Raji (cell line): Measurements from ENCODE around the gene ABCC4.

ENCODE experiments used
- POLR2A ChIP-seq: IDR thresholded peaks from 2 replicates; pipeline ENCODE4 v1.6.1; 2011; ENCODE audit warnings: low read depth, low read length, control low read depth; ENCODE audit not compliant: insufficient read depth

ABCC4 gene

GRCh38 chr13:95275322-95276036, 25.8 kb downstream of the ABCC4 start:
- no peak for TF ChIP-seq POLR2A

DNA sequence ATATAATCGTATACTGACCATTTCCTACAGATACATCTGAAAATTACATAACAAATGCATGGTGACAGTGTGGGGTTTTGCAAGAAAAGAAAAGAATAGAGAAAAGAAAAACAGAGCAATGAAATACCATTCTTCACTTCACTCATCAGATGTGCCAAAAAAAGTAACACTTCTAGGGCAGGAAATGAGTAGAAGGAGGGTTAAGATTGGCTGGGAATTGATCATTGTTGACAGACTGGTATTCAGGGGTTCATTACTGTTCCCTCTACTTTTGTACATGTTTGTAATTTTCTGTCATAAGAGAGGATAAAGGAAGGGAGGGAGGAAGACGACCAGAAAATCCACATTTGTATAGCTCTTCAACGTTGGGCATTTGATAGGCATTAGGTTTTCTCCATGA, 31.5 kb downstream of the ABCC4 start:
- no peak for TF ChIP-seq POLR2A

DNA sequence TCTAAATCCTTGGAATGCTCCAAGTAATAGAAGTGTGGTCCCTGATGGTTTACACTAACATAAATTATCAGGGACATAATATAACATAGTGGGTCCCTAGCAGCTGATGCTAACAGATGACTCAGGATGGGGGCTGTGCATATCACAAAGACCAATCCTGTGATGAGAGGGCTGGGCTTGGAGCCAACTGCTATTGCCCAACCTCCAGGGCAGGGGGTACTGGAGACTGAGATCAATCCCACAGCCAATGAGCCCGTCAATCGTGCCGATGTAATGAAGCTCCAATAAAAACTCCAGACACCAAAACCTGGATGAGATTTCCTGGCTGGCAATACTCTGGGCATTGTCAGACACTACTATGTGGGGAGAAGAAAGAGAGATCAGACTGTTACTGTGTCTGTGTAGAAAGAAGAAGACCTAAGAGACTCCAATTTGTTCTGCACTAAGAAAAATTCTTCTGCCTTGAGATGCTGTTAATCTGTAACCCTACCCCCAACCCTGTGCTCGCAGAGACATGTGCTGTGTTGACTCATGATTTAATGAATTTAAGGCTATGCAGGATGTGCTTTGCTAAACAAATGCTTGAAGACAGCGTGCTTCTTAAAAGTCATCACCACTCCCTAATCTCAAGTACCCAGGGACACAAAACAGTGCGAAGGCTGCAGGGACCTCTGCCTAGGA, 33.4 kb downstream of the ABCC4 start:
- TF ChIP-seq POLR2A: no peak

DNA sequence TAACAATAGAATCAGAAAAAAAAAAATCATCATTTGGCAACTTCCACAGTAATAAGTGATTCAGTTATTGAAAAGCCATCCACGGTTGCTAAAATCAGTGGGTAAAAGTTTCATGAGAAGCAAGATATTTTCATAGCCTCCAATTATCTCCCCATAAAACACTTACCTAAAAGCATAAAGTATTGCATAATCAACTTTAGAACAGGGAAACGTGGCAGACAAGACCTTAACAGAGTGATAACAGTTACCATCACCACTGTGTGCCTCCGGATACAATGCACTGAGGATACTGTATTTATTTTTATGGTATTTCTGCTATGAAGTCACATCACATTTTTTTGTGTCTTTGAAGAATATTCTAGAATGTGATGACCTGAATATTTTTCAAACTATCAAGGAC, 37.0 kb downstream of the ABCC4 start:
- TF ChIP-seq POLR2A: no peak

GRCh38 chr13:95262837-95263384, 38.3 kb downstream of the ABCC4 start:
- no peak for TF ChIP-seq POLR2A

- no peak for TF ChIP-seq POLR2A
Measured at GRCh38 chr13:95261956-95262355, 39.3 kb downstream of the ABCC4 start.

DNA sequence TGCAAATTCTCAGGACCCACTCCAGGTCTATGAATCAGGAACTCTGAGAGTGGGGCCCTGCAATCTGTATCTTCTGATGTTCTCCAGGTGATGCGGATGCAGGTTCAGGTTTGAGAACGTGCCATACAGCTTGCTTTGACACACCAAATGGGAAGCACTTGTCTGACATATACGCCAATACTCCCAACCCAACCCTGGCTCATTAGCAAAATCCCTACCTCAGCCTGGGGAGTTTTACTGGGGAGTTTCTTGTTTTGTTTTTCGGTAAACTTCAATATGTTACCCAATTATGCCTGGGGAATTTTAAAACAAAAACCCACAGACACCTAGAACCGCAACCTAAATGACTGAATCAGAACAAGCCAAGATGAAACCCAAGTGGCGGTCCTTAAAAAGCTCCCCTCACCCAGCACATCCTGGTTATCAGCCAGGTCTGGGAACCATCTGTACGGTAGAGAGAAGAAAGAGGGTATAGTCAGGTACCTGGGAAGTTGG, 41.2 kb downstream of the ABCC4 start:
- TF ChIP-seq POLR2A: no peak

GRCh38 chr13:95258619-95259194, 42.5 kb downstream of the ABCC4 start:
- TF ChIP-seq POLR2A: no peak

DNA sequence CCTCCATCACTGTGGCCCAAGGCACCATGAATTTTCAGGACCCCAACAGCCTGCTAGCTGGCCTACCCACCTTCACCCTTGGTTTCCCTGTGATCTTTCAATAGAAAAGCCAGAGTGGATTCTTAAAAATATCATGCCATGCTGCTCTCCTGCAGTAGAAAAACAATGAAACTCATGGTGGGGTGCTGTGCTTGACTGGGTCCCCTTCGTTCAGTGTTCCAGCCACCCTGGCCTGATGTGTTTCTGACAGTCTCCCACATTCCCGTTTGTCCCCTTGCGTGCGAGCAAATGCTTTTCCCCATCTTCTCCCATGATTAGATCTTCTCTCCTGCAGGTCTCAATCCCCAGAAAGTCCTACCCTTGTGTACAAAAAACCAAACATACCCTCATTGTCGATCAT, 43.2 kb downstream of the ABCC4 start:
- TF ChIP-seq POLR2A: no peak

GRCh38 chr13:95256091-95256490, 45.2 kb downstream of the ABCC4 start:
- TF ChIP-seq POLR2A: no peak

- TF ChIP-seq POLR2A: no peak
Measured at GRCh38 chr13:95255072-95255732, 46.0 kb downstream of the ABCC4 start.

- TF ChIP-seq POLR2A: no peak
Measured at GRCh38 chr13:95254339-95254738, 46.9 kb downstream of the ABCC4 start.

DNA sequence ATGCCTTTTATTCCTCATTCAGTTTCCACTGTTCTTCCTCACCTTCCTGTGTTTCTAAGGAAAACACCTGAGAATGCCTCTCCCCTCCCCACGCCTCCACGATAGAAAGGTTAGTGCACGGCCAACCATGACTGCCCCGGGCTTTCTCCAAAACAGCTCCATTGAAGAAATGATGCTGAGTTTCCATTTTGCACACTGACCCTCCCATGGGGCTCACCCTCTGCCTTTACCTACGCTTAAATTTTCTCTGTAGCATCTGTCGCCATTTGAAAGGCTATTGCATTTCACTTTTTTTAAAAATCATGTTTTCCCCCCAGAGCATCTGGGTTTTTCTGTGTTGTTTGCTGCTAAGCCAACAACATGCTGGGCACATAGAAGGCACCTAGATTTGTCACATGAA, 48.2 kb downstream of the ABCC4 start:
- no peak for TF ChIP-seq POLR2A

- TF ChIP-seq POLR2A: no peak
Measured at GRCh38 chr13:95251641-95252040, 49.6 kb downstream of the ABCC4 start.

GRCh38 chr13:95250961-95251360, 50.3 kb downstream of the ABCC4 start:
- no peak for TF ChIP-seq POLR2A
